ENCODE data around the gene MYLK.

DNA sequence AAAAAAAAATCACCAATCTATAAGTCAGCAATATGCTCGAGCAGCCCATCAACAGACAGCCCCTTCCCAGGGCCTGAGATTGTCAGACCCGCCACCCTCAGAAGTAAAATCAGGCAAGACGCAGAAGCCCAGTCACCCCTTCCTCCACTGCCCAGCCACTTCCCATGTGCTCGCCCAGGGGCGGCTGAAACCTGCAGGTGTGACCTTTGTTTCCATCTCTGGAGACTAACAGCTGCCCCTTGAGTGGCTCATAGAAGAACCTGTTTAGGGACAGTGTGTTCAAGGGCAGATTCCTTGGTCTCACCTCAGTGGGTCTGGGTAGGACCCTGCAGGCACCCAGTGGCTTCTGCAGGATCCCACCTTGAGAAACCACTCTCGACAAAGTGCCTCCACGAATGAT is 105.6 kb downstream of the MYLK start:
- TF ChIP-seq, protein P1, sequence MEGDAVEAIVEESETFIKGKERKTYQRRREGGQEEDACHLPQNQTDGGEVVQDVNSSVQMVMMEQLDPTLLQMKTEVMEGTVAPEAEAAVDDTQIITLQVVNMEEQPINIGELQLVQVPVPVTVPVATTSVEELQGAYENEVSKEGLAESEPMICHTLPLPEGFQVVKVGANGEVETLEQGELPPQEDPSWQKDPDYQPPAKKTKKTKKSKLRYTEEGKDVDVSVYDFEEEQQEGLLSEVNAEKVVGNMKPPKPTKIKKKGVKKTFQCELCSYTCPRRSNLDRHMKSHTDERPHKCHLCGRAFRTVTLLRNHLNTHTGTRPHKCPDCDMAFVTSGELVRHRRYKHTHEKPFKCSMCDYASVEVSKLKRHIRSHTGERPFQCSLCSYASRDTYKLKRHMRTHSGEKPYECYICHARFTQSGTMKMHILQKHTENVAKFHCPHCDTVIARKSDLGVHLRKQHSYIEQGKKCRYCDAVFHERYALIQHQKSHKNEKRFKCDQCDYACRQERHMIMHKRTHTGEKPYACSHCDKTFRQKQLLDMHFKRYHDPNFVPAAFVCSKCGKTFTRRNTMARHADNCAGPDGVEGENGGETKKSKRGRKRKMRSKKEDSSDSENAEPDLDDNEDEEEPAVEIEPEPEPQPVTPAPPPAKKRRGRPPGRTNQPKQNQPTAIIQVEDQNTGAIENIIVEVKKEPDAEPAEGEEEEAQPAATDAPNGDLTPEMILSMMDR (IDR thresholded peaks at IDR 0.05; ENCODE audit: low read depth, low read length, missing input control): no peak
- TF ChIP-seq REST (IDR thresholded peaks at IDR 0.05) (no peak), TAF1 (conservative IDR thresholded peaks at IDR 0.05) (no peak), RAD21 (IDR thresholded peaks at IDR 0.05) (no peak)

All from liver (tissue), 3 donors.